ENCODE results near the gene HEXA.

- TF ChIP-seq ESRRG (CRISPR knock-in tag; IDR thresholded peaks at IDR 0.05) (no peak), OSR1 (CRISPR knock-in tag; IDR thresholded peaks at IDR 0.05) (no peak), PATZ1 (CRISPR knock-in tag; IDR thresholded peaks at IDR 0.05; ENCODE audit: borderline replicate concordance) (no peak), ZFP3 (CRISPR knock-in tag; IDR thresholded peaks at IDR 0.05) (no peak), ARNTL (CRISPR knock-in tag; IDR thresholded peaks at IDR 0.05; ENCODE audit: borderline replicate concordance, low read depth) (no peak), ZFP30 (CRISPR knock-in tag; IDR thresholded peaks at IDR 0.05) (no peak), GLIS3 (CRISPR knock-in tag; IDR thresholded peaks at IDR 0.05) (no peak), RARB (CRISPR knock-in tag; IDR thresholded peaks at IDR 0.05) (no peak), CREB5 (CRISPR knock-in tag; IDR thresholded peaks at IDR 0.05; ENCODE audit: low read depth) (no peak)
Measured at GRCh38 chr15:72372361-72372760, 3.5 kb downstream of the HEXA start.
